ENCODE results near the gene ULBP2. TPM values are rescaled to one million over a fixed set of nuclear protein-coding genes. Genes with fewer than 3 reads are reported as not detected.
A peak's percentile ranks its signal among the peaks of the same experiment; 100 is the strongest.
"Not testable (repeated sequence)": the region's sequence is repeated elsewhere in the genome, so short reads cannot be mapped to it uniquely, and the experiment has no call there.

ULBP2 gene
- total RNA-seq, 1 donor from 2014 or later = 5.8 TPM

- peak; percentile 41 for DNase-seq (ENCODE audit: low read depth, low spot score)
Measured at GRCh38 chr6:149925974-149926777, 15.6 kb upstream of the ULBP2 start.

GRCh38 chr6:149927025-149927424, 14.8 kb upstream of the ULBP2 start:
- DNase-seq (ENCODE audit: low read depth, low spot score) = not testable (repeated sequence)

GRCh38 chr6:149929422-149929821, 12.4 kb upstream of the ULBP2 start:
- DNase-seq (ENCODE audit: low read depth, low spot score) = no peak

GRCh38 chr6:149931501-149931900, 10.3 kb upstream of the ULBP2 start:
- DNase-seq (ENCODE audit: low read depth, low spot score) = no peak

- no peak for DNase-seq (ENCODE audit: low read depth, low spot score)
Measured at GRCh38 chr6:149933036-149933435, 8.8 kb upstream of the ULBP2 start.

- DNase-seq (ENCODE audit: low read depth, low spot score) = no peak
Measured at GRCh38 chr6:149933461-149933860, 8.4 kb upstream of the ULBP2 start.

GRCh38 chr6:149934249-149935156, 7.3 kb upstream of the ULBP2 start:
- DNase-seq (ENCODE audit: low read depth, low spot score) = no peak

GRCh38 chr6:149935246-149935645, 6.6 kb upstream of the ULBP2 start:
- DNase-seq (ENCODE audit: low read depth, low spot score) = no peak

GRCh38 chr6:149935668-149936067, 6.1 kb upstream of the ULBP2 start:
- no peak for DNase-seq (ENCODE audit: low read depth, low spot score)

- DNase-seq (ENCODE audit: low read depth, low spot score) = no peak
Measured at GRCh38 chr6:149936743-149937142, 5.1 kb upstream of the ULBP2 start.

GRCh38 chr6:149938013-149938570, 3.7 kb upstream of the ULBP2 start:
- DNase-seq (ENCODE audit: low read depth, low spot score) = not testable (repeated sequence)

- no peak for DNase-seq (ENCODE audit: low read depth, low spot score)
Measured at GRCh38 chr6:149938571-149939355, 3.1 kb upstream of the ULBP2 start.

- DNase-seq (ENCODE audit: low read depth, low spot score) = no peak
Measured at GRCh38 chr6:149939356-149939648, 2.5 kb upstream of the ULBP2 start.

- DNase-seq (ENCODE audit: low read depth, low spot score) = no peak
Measured at GRCh38 chr6:149939909-149940671, 1.7 kb upstream of the ULBP2 start.

GRCh38 chr6:149940672-149940982, 1.2 kb upstream of the ULBP2 start:
- no peak for DNase-seq (ENCODE audit: low read depth, low spot score)

GRCh38 chr6:149942461-149942829, 631 bp downstream of the ULBP2 start:
- DNase-seq (ENCODE audit: low read depth, low spot score) = no peak

GRCh38 chr6:149943321-149943720, 1.5 kb downstream of the ULBP2 start:
- not testable (repeated sequence) for DNase-seq (ENCODE audit: low read depth, low spot score)

GRCh38 chr6:149945276-149945675, 3.5 kb downstream of the ULBP2 start:
- DNase-seq (ENCODE audit: low read depth, low spot score) = not testable (repeated sequence)

GRCh38 chr6:149946631-149947030, 4.8 kb downstream of the ULBP2 start:
- not testable (repeated sequence) for DNase-seq (ENCODE audit: low read depth, low spot score)

GRCh38 chr6:149947533-149947932, 5.7 kb downstream of the ULBP2 start:
- not testable (repeated sequence) for DNase-seq (ENCODE audit: low read depth, low spot score)

- DNase-seq (ENCODE audit: low read depth, low spot score) = no peak
Measured at GRCh38 chr6:149948011-149948410, 6.2 kb downstream of the ULBP2 start.
